ENCODE data around the gene ING4. TPM values are rescaled to one million over a fixed set of nuclear protein-coding genes. Genes with fewer than 3 reads are reported as not detected.

ING4 gene
- polyA plus RNA-seq, 1 of the 3 experiments (the other 2 are of a cell fraction), result 96.5 TPM

- H3F3A ChIP-seq (replicated peaks; ENCODE audit: insufficient read depth), result peaks cover 11% of the 10 kb centered on the region
- no peak overlapping the region for H3K27ac ChIP-seq (ENCODE audit: low read depth in 2 of 2, low read length in 1 of 2)
- no peak overlapping the region for H2AFZ ChIP-seq (ENCODE audit: low read depth)
- ChIA-PET POLR2A (interaction anchor here (1.0 kb wide), 1 partner anchor 39 kb away, joined by 3 read pairs; the partner anchor contains the start of gene COPS7A), CTCF (interaction anchor here (0.6 to 3.7 kb wide), 40 partner anchors 9 to 155 kb away, joined by 3 to 50 read pairs (median 4); partner anchors contain the start of gene COPS7A)
- H3K79me2 ChIP-seq (ENCODE audit: insufficient read depth), result peaks cover 92% of the 10 kb centered on the region
- TF ChIP-seq FOSL2 (IDR thresholded peaks at IDR 0.05; ENCODE audit: borderline replicate concordance, low read depth), result no peak
- TF ChIP-seq USF2 (IDR thresholded peaks at IDR 0.05; ENCODE audit: borderline replicate concordance, low read depth, low read length), result no peak; the same call in 1 of the 2 replicates
- TF ChIP-seq GABPA (IDR thresholded peaks at IDR 0.05; ENCODE audit: low read depth), result no peak
- no peak for TF ChIP-seq RCOR1 (IDR thresholded peaks at IDR 0.05; ENCODE audit: low read length)
- peak; percentile 65 for TF ChIP-seq RAD21 (IDR thresholded peaks at IDR 0.05; ENCODE audit: low read length)
- no peak for TF ChIP-seq IRF3 (IDR thresholded peaks at IDR 0.05; ENCODE audit: low read depth, low read length)
- no peak for TF ChIP-seq RFX5 (IDR thresholded peaks at IDR 0.05; ENCODE audit: low read length)
- TF ChIP-seq CHD2 (IDR thresholded peaks at IDR 0.05; ENCODE audit: low read length, partially characterized antibody), result no peak
- no peak for TF ChIP-seq NFIC (IDR thresholded peaks at IDR 0.05; ENCODE audit: borderline replicate concordance)
- TF ChIP-seq CTCF (IDR thresholded peaks at IDR 0.05), result peak; percentile 76
- peak; percentile 33 for TF ChIP-seq SMC3 (IDR thresholded peaks at IDR 0.05; ENCODE audit: low read depth, low read length)
- no peak for TF ChIP-seq TAF1 (IDR thresholded peaks at IDR 0.05; ENCODE audit: borderline replicate concordance, low read depth, low read length)
- no peak for TF ChIP-seq ZBTB33 (IDR thresholded peaks at IDR 0.05; ENCODE audit: borderline replicate concordance, low read depth)
- peaks cover 0 to 3% of the 10 kb centered on the region in 2 experiments; a peak in 2 of 4 replicates for H3K4me1 ChIP-seq (ENCODE audit: control insufficient read depth in 1 of 2, insufficient read depth in 2 of 2, low read depth in 1 of 2, low read length in 1 of 2)
- DNase-seq, result peak; percentile 62
- H3K4me3 ChIP-seq (ENCODE audit: low read depth in 2 of 2, low read length in 1 of 2), result no peak overlapping the region
- H3K9ac ChIP-seq, result no peak overlapping the region
- H4K20me1 ChIP-seq (ENCODE audit: insufficient read depth), result peaks cover 40% of the 10 kb centered on the region
- no peaks in the 10 kb centered on the region for H3K9me2 ChIP-seq
- peaks cover 8 to 31% of the 10 kb centered on the region in 2 experiments for H3K36me3 ChIP-seq (replicated peaks in 1 of 2; ENCODE audit: control insufficient read depth in 1 of 2, insufficient read depth in 2 of 2, low read length in 1 of 2)
- no peak overlapping the region for H3K4me2 ChIP-seq
- WGBS (ENCODE audit: low lambda C conversion rate), result 66% methylated on average over 6 of the region's 6 CpGs
- no peaks in the 10 kb centered on the region for H3K27me3 ChIP-seq (ENCODE audit: insufficient read depth)
- no peaks in the 10 kb centered on the region for H3K9me3 ChIP-seq
Measured at GRCh38 chr12:6684609-6685008, 21.7 kb upstream of the ING4 start.

All from SK-N-SH (cell line).